ENCODE data around the gene CTBS. TPM values are rescaled to one million over a fixed set of nuclear protein-coding genes. Genes with fewer than 3 reads are reported as not detected.

CTBS gene
- total and polyA plus RNA-seq, 2 of the 4 experiments (the other 2 are of a cell fraction): 5.9 to 12.4 TPM

DNA sequence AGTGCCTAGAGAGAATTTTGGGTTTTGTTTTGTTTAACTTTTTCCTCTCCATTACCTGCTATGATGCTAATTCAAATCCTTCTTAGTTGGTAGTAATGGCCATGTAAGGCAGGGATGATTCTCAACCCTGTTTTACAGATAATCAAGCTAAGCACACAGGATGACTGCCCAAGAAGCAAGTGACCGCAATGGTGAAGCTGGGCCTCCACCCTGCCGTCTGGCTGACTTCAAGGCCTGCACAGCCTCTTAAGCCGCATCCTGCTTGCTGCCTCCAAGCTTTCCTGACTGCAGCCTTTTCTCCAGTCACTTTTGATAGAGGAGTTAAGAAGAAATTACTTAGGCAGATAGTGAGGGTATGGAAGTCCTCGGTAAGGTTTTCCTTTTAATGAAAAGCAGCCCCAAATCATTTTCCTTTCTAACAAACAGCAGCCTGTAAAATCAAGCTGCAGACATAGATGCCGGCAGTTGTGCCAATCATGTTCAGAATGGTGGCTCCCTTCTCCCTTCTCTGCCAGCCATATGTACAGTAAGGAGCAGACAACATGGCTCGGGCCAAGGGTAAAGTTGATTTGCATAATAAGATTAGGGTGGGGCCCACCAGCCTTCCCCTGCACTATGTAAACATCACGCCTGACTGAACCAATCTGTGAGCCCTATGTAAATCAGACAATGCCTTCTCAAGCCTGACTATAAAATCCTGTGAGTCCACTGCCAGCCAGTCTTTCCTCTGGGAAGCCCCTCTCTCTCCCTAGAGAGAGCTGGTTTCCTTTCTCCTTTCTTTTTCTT, 8.8 kb upstream of the CTBS start:
- Histone ChIP-seq H3K56ac (ENCODE audit: extremely low read depth, insufficient read depth, low read length) (no peak overlapping the region), H2BK15ac (ENCODE audit: low read depth, low read length) (no peak overlapping the region), H3K36me3 (ENCODE audit: control insufficient read depth, insufficient read depth, low read length) (no peaks in the 10 kb centered on the region), H2AK9ac (replicated peaks; ENCODE audit: low read depth, low read length, poor library complexity) (no peak overlapping the region), H4K20me1 (ENCODE audit: insufficient read depth, low read length) (no peaks in the 10 kb centered on the region), H3K9ac (ENCODE audit: low read depth, low read length) (no peak overlapping the region), H3K4ac (ENCODE audit: low read depth, low read length) (no peak overlapping the region), H3K9me1 (ENCODE audit: insufficient read depth, low read length) (no peaks in the 10 kb centered on the region), H3K4me2 (ENCODE audit: low read depth, low read length) (no peak overlapping the region), H2BK20ac (ENCODE audit: low read depth, low read length) (no peak overlapping the region), H4K5ac (ENCODE audit: low read depth, low read length) (no peak overlapping the region), H3K4me3 (ENCODE audit: insufficient read depth, low read depth, low read length) (no peak overlapping the region), H3K23ac (ENCODE audit: low read depth, low read length) (no peak overlapping the region), H2AK5ac (ENCODE audit: low read depth, low read length) (no peak overlapping the region), H2BK120ac (ENCODE audit: low read depth, low read length) (no peak overlapping the region), H3K27me3 (ENCODE audit: control insufficient read depth, insufficient read depth, low read length) (no peaks in the 10 kb centered on the region), H3K79me1 (ENCODE audit: low read depth in 1 of 2, low read length in 2 of 2) (no peaks in the 10 kb centered on the region), H3K9me3 (ENCODE audit: control insufficient read depth, insufficient read depth, low read length) (no peaks in the 10 kb centered on the region; the same call in 1 of the 2 replicates), H4K8ac (ENCODE audit: low read depth in 2 of 2, low read length in 2 of 2) (no peak overlapping the region), H2BK5ac (ENCODE audit: low read depth, low read length, poor library complexity, severe bottlenecking) (no peak overlapping the region), H3K14ac (replicated peaks; ENCODE audit: low read depth, low read length) (no peak overlapping the region), H4K91ac (ENCODE audit: insufficient read depth, low read depth, low read length) (no peak overlapping the region), H3K27ac (ENCODE audit: insufficient read depth, low read length) (no peak overlapping the region), H3K4me1 (ENCODE audit: control insufficient read depth, insufficient read depth, low read length) (no peaks in the 10 kb centered on the region), H2AFZ (replicated peaks; ENCODE audit: low read length, poor library complexity) (no peak overlapping the region), H3K18ac (ENCODE audit: low read depth, low read length) (no peak overlapping the region)
- in situ Hi-C loops (cut with MboI; ENCODE audit: low sequenced_read_pairs): no loop called here
- dilution Hi-C loops (cut with HindIII; ENCODE audit: low sequenced_read_pairs, unreplicated experiment): no loop called here
- DNase-seq: no peak
- ChIA-PET POLR2A (ENCODE audit: unreplicated experiment) (no interaction called here), CTCF (interaction anchor here (0.7 to 1.0 kb wide), 2 partner anchors 16 to 103 kb away, joined by 3 read pairs; no protein-coding TSS in a partner anchor)
- intact Hi-C loops (cut with micrococcal nuclease): no loop called here
- no TSS peak for BruUV-seq (replicated peaks)
- WGBS, 2 experiments (ENCODE audit: extremely low coverage in 2 of 2, insufficient read length in 1 of 2): no CpG with 5 or more reads among the region's 7 CpGs
- peak; percentile 24; the same call in 1 of the 2 replicates for ATAC-seq (ENCODE audit: low read depth)
- TF ChIP-seq, protein P1, sequence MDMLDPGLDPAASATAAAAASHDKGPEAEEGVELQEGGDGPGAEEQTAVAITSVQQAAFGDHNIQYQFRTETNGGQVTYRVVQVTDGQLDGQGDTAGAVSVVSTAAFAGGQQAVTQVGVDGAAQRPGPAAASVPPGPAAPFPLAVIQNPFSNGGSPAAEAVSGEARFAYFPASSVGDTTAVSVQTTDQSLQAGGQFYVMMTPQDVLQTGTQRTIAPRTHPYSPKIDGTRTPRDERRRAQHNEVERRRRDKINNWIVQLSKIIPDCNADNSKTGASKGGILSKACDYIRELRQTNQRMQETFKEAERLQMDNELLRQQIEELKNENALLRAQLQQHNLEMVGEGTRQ (IDR thresholded peaks at IDR 0.05; ENCODE audit: low read depth, low read length): no peak
- TF ChIP-seq SMC3 (IDR thresholded peaks at IDR 0.05; ENCODE audit: low read depth, low read length) (no peak), CEBPB (IDR thresholded peaks at IDR 0.05; ENCODE audit: low read depth, low read length) (no peak), POLR2A (IDR thresholded peaks at IDR 0.05; ENCODE audit: low read depth, low read length) (no peak), MAFK (IDR thresholded peaks at IDR 0.05; ENCODE audit: low read depth, low read length) (no peak), FOS (IDR thresholded peaks at IDR 0.05; ENCODE audit: low read depth, low read length) (no peak), NFE2L2 (IDR thresholded peaks at IDR 0.05; ENCODE audit: low read depth, low read length) (no peak), MXI1 (IDR thresholded peaks at IDR 0.05; ENCODE audit: borderline replicate concordance, low read depth, low read length) (no peak), RCOR1 (IDR thresholded peaks at IDR 0.05; ENCODE audit: insufficient replicate concordance, low read length) (no peak)
